GM18505 (cell line): ENCODE data around the gene SLC25A21.

ENCODE experiments used
- ATAC-seq: cut with Tn5 transposase; IDR thresholded peaks from one replicate; pipeline ENCODE4 v1.9.1; 2021; ENCODE audit not compliant: unreplicated experiment
- POLR2A ChIP-seq: IDR thresholded peaks from 4 replicates; pipeline ENCODE4 v1.6.1; 2011; ENCODE audit warnings: borderline replicate concordance; ENCODE audit not compliant: insufficient read depth, insufficient read length; ENCODE audit errors: extremely low read depth

Gene SLC25A21

GRCh38 chr14:36773136-36773540, 399.3 kb downstream of the SLC25A21 start:
- no peak for TF ChIP-seq POLR2A
- no peak for ATAC-seq

- no peak for TF ChIP-seq POLR2A
- ATAC-seq = no peak
Measured at GRCh38 chr14:36771028-36771640, 401.3 kb downstream of the SLC25A21 start.

GRCh38 chr14:36768638-36769337, 403.6 kb downstream of the SLC25A21 start:
- no peak for ATAC-seq
- no peak for TF ChIP-seq POLR2A

GRCh38 chr14:36767603-36768281, 404.7 kb downstream of the SLC25A21 start:
- TF ChIP-seq POLR2A = no peak
- ATAC-seq = no peak

GRCh38 chr14:36766974-36767373, 405.4 kb downstream of the SLC25A21 start:
- TF ChIP-seq POLR2A = no peak
- ATAC-seq = no peak

GRCh38 chr14:36757734-36758601, 414.4 kb downstream of the SLC25A21 start:
- no peak for ATAC-seq
- no peak for TF ChIP-seq POLR2A

GRCh38 chr14:36756226-36756625, 416.2 kb downstream of the SLC25A21 start:
- ATAC-seq = no peak
- TF ChIP-seq POLR2A = no peak

GRCh38 chr14:36755756-36756155, 416.6 kb downstream of the SLC25A21 start:
- ATAC-seq = no peak
- TF ChIP-seq POLR2A = no peak

GRCh38 chr14:36751920-36752319, 420.5 kb downstream of the SLC25A21 start:
- no peak for TF ChIP-seq POLR2A
- ATAC-seq = no peak

- ATAC-seq = no peak
- no peak for TF ChIP-seq POLR2A
Measured at GRCh38 chr14:36751106-36751505, 421.3 kb downstream of the SLC25A21 start.

GRCh38 chr14:36750244-36750643, 422.2 kb downstream of the SLC25A21 start:
- no peak for TF ChIP-seq POLR2A
- no peak for ATAC-seq

- TF ChIP-seq POLR2A = no peak
- ATAC-seq = no peak
Measured at GRCh38 chr14:36748610-36749213, 423.7 kb downstream of the SLC25A21 start.

GRCh38 chr14:36747411-36748184, 424.8 kb downstream of the SLC25A21 start:
- no peak for ATAC-seq
- TF ChIP-seq POLR2A = no peak

- ATAC-seq = no peak
- no peak for TF ChIP-seq POLR2A
Measured at GRCh38 chr14:36746872-36747271, 425.5 kb downstream of the SLC25A21 start.
